HG02943 (cell line): ENCODE data around the gene NUP188.

Experiments used
- ATAC-seq: cut with Tn5 transposase; IDR thresholded peaks from one replicate; pipeline ENCODE4 v1.9.1; 2021; ENCODE audit warnings: mild to moderate bottlenecking, low read depth, moderate library complexity; ENCODE audit not compliant: unreplicated experiment

The NUP188 gene

DNA sequence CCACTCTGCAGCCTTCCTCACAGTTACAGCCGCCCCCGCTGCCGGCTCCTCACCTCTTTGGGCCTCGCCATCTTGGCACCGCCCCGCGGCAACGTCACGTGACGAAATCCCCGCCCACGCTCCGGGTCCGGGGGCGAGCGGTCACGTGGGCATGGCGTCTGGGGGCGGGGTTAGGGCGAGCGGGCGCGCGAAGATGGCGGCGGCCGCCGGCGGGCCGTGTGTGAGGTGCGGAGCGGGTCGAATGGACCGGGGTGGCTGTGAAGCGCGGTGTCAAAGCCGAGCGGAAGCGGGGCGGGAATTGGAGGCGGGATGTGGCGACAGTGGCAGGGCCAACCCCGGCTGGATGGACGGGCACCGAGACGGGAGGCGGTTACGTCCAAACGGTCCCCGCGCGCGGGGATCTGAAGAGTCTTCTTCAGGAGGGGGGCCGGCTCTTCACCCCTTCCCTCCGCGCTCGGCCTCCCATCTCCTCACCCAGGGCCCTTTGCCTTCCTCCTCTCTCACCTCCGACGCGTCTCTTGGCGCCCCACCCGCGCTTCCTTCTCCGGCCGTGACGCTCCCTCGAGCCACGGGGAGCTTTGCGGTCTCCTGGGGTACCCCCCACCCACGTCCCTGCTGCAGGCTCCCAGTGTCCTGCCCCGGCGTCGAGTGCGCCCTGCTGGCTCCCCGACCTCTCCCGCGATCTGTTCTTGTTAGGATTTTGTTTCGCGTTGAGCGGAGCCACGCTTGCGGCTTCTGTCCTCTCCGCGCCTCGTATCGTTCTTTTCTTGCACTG is at the start of gene NUP188, which contains the start of gene DOLK:
Gene NUP188 (plus strand): TSS at position 173 of the 775 bp plus-strand sequence. CDS start 21 bp downstream, at position 194.
Gene DOLK (minus strand): TSS at position 77 of the 775 bp plus-strand sequence. CDS start 300 bp downstream, outside the sequence.
- peak; percentile 71 for ATAC-seq

- no peak for ATAC-seq
Measured at GRCh38 chr9:128898382-128898781, 49.1 kb upstream of the NUP188 start.

DNA sequence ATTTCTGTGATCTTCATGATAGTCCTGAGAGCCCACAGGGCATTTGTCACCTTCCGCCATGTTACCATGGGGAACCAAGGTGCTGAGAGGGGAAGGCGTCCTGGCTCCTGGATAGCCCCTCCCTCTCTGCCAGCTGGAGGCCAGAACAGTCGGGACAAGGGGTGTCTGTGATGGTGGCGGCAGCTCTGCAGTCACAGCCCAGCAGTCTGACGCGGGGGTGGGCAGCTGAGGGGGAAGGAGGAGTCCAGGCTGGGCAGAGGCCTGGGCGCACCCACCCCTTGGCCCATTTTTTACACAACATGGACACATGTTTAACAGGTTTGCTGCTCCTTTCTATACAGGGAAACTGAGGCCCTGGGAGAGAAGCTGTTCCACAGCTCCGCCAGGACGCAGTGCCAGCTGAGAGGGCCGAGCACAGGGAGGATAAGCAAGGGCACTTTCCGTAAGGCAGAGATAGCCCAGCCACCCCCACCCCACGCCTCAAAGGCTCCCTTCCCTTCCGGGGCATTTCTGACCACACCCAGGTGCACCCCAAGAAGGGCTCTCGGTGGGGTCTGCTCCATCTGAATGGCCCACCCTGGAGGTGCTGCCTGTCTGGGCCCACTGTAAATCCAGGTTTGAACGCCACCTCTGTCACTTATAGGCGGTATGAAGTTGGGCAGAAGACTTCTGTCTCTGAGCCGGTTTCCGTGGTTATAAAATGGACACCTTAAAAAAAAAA is 48.5 kb upstream of the NUP188 start:
- no peak for ATAC-seq

DNA sequence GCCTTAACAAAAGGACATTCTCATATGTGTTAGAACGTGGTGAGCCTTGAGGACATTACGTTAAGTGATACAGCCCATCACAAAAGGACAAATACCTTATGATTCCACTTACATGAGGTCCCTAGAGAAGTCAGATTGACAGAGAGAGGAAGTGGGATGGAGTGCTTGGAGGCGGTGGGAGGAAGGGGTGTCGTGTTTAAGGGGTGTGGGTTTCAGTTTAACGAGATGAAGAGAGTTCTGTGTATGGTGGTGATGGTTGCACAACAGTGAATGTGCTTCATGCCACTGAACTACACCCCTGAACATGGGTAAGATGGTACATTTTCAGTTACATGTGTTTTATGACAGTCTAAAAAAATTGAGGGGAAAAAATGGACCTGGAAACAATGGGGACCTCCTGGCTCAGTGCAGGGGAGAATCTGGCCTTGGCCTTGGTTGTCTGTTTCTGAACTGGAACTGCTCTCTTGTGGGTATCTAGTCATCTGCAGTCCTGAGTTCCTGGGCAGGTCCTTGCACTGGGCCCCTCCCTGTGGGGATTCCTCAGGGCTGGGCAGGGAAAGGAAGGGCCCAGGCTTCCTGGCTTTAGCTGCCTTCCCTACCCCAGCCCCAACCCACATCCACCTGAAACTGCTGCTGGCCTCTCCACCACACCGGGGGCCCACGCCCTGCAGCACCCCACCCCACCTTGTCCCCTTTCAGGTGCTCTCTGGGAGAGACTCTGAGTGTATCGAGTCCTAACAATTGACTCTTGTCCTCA is 47.8 kb upstream of the NUP188 start:
- no peak for ATAC-seq

DNA sequence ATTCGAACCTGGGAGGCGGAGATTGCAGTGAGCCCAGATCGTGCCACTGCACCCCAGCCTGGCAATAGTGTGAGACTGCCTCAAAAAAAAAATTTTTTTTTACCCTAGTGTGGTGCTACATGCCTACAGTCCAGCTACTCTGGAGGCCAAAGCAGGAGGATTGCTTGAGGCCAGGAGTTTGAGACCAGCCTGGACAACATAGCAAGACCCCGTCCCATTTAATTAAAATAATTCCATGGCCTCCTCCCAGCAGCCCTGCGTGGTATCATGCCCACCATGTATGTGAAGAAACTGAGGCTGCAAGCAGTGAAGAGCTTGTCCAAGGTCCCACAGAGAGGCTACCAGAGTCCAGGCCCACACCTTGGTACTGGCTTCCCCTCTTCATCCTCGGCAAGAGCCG is 46.1 kb upstream of the NUP188 start:
- no peak for ATAC-seq

DNA sequence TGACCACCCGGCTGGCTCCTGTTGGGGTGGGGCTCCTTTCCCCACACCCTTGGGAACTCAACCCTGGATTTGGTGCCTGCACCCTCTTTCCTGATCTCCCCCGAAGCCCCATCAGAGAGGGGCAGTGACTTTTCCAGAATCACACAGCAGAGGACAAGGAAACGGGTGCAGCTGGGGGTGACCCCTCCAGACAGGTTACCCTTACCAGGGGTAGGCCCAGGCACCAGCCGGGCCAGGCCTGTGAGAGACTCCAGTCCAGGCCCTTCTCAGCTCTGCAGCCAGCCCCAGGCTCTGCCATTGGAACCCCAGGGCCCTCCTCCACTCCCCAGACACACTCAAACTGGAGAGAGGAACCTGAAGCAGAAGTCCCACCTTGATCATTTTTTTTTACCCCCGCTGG is 45.7 kb upstream of the NUP188 start:
- ATAC-seq, result no peak

DNA sequence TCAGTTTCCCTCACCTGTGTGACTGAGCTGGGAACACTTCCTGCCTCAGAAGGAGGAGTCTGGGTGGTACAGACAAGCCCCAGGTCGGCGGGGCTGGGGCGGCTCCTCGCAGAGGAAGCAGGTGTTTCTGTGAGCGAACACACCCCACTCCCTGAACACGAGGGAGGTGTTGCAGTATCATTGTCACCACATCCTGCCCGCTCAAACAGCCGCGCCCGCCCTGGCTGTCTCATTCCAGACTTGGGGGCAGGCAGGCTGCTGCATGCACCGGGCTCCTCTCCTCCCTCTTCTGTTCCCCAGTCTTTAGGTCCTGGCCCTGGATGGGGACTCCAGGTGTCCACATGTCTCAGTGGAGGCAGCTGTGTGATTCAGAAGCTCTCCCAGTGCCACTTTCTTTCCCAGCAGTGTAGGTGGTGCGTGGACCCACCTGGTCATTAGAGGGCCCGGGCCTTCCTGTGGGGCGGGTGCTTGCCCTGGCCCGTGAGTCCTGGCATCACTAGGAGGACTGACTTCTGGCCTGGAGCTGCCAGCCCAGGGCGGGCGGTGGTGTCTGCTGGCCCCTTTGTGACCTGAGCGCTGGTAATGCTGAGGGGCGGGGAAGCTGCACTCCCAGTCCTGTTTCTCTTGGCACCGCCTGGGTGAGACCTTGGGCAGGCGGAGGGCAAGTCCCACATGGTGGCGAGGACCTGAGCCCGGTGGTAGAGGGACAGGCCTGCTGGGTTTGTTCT is 45.0 kb upstream of the NUP188 start:
- peak; percentile 77 for ATAC-seq

- no peak for ATAC-seq
Measured at GRCh38 chr9:128903079-128903461, 44.4 kb upstream of the NUP188 start.

- no peak for ATAC-seq
Measured at GRCh38 chr9:128903871-128904620, 43.5 kb upstream of the NUP188 start.

DNA sequence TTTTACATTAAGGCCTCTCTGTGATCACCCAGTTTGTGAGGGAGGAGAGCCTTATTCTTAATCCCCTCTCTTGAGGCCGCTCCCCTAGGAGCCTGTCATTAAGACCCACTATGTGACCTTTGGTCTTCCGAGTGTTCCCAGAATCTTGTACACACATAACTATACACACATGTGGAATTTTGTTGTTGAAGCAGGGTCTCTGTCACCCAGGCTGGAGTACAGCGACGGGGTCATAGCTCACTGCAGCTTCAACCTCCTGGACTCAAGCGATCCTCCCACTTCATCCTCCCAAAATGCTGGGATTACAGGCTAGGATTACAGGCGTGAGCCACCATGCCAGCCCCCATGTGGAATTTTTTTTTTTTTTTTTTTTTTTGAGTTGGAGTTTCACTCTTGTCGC is 41.5 kb upstream of the NUP188 start:
- no peak for ATAC-seq

DNA sequence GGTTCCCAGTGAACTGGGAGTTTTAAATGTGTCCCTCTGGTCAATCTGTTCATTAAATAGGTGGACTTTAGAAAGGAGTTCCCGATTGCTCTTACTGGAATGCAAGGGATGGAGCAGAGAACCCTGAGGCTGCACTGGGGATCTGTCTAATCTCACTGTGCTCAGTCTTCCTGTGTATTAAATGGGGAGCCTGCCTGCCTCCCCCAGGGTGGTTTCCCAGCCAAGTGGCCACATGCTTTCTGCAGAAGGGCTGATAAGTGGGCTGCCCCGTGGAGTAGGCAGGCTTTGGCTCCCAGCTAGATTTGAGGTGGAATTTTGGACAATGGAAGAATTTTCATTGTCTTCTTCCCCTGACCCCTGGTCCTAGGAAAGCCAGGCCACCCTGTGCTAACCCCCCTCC is 40.8 kb upstream of the NUP188 start:
- ATAC-seq, result no peak

GRCh38 chr9:128908372-128908771 is 39.1 kb upstream of the NUP188 start:
- no peak for ATAC-seq

- no peak for ATAC-seq
Measured at GRCh38 chr9:128909859-128910258, 37.6 kb upstream of the NUP188 start.

DNA sequence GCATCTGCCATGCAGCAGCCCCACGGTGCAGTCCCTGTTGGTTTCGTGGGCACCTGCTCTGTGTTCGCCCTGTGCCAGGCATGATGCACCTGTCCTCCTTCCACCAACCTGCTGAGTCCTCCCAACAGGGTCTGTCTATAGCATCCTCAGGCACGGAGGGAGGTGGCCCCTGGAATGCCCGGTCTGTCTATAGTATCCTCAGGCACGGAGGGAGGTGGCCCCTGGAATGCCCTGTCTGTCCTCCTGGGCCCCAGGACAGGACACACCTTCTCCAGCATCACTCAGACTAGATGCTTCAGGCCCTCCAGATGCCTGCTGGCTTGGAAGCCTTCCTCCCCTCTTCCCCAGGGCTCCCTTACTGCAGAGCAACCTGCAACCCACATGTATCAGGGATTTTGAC is 36.6 kb upstream of the NUP188 start:
- no peak for ATAC-seq

DNA sequence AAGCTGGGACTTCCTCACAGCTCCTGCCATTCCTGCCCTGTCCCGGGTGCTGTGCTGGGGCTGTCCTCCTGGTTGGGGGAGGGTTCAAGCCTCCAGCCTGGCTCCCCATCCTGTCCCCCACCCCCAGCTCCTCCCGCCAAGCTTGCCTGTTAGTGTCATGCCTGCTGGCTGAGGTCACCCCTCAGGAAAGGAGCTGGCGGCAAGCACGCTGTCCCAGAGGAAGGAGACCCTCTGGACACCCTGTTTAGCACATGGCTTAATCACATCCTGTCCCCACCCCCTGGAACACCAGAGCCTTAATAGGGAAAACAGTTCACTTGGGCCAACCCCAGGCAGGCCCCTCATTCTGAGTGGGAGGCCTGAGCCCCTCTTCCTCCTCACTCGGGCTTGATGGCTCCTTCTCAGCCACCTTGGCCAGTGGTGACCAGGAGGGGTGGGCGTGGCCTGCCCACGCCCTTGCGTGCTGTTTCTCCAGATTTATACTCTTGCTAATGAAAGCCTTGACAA is 35.9 kb upstream of the NUP188 start:
- no peak for ATAC-seq

DNA sequence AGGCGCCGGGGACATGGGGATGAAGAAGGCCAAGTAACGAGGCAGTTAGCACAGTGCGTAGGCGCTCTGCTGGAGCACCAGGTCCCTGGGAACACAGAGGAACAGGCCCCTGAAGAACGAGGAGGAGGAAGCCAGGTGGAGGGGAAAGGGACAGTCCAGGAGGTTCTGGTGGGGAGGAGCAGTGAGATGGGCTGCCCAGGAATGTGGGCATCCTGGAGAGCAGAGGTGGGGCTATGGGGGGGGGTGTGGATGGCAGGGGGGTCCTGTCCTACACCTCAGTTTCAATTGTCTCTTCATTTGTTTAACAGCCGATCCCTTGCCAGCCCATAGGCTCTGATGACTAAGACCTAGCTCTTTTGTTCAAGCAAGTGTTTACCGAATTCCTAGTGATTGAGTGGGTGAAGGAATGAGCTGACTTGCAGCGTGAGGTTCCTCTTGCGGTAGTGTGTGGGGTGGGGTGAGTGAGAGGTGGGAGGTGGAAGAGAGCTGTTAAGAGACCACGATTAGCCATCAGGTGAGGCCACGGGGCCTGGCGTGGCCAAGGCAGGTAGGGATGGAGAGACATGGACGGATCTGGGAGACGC is 35.1 kb upstream of the NUP188 start:
- ATAC-seq, result no peak

DNA sequence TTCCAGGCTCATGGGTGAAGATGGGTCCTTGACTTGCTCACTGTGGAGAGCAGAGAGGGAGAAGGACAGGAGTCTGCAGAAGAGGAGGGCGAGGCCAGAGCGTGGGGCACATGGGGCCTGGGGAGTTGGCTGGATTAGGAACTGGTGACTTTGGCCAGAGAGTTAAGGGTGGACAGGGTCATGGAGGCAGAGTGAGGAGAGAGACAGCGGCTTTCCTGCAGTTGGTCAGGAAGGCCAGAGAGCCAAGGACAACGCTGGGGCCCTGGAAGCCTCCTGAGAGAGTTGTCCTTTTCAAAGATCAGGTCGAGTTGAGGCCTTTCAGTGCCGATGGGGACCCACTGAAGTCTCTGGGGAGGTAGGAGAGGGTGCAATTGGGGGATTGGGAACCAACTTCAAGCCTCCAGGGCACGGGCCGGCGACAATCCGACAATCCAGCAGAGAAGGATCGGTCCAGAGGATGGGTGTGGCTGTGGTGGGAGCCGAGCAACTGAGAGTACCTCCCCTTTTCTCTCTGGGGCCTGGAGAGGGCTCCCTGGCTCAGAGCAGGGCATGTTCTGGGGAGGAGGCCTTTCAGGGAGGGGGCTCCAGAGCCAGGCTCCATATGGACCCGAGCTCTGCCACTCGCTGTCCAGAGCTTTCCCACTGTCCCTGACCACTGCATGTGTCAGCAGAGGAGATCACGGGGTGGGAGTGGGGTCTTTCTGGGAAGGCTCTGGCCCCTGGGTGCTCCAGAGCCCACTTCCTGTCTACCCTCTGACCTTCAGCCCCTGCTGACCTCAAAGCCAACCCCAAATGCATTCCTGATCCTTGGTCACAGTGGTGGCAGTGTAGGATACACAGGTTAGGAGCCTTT is 34.2 kb upstream of the NUP188 start:
- ATAC-seq, result no peak

- ATAC-seq, result no peak
Measured at GRCh38 chr9:128913995-128914772, 33.3 kb upstream of the NUP188 start.
